GM12878 (cell line): Measurements from ENCODE around the gene PATL2. TPM values are rescaled to one million over a fixed set of nuclear protein-coding genes. Genes with fewer than 3 reads are reported as not detected.

Source experiments
- ATAC-seq: fragments of 200-7000 bp; cut with Tn5 transposase; 3 replicates; pipeline ENCODE4 v1.9.1; 2020; ENCODE audit warnings: mild to moderate bottlenecking, moderate library complexity
- BruUV-seq: library from RNA; stranded (reverse); fragments of 400-500 nt; replicated peaks from 2 replicates; lab custom pipeline; 2021; lab: Mats Ljungman, UMichigan
- CTCF ChIA-PET: fragments of 300-600 bp; sonication (Branson Sonifier 250); formaldehyde crosslinking; extraction: SDS; loops from one replicate; lab custom pipeline; 2021; ENCODE audit warnings: inconsistent platforms; lab: Yijun Ruan, JAX
- POLR2A ChIA-PET: fragments of 350-600 bp; formaldehyde crosslinking; extraction: SDS; loops from one replicate; lab custom pipeline; 2021; ENCODE audit warnings: inconsistent platforms; lab: Charles Lee
- RAD21 ChIA-PET: fragments of 300-600 bp; sonication (Branson Sonifier 250); formaldehyde crosslinking; loops from one replicate; lab custom pipeline; 2023; ENCODE audit warnings: antibody characterized with exemption; ENCODE audit not compliant: unreplicated experiment; lab: Charles Lee
- SMC1A ChIA-PET: fragments of 300-600 bp; sonication (Branson Sonifier 250); formaldehyde crosslinking; loops from one replicate; lab custom pipeline; 2023; ENCODE audit not compliant: unreplicated experiment, uncharacterized antibody; lab: Charles Lee
- DNase-seq: peaks from one replicate; pipeline ENCODE4 v3.0.0-alpha.2; 2011; ENCODE audit warnings: low read depth, low spot score
- FAIRE-seq: peaks from 3 replicates; lab custom pipeline; 2011; peaks lifted over from hg19 to GRCh38; lab: Jason Lieb, UNC
- H2AFZ ChIP-seq: 2 replicates; pipeline ENCODE4 v1.6.0; 2011; ENCODE audit warnings: low read depth, low read length, control low read depth; ENCODE audit not compliant: control insufficient read depth
- H3K27ac ChIP-seq: 2 replicates; pipeline ENCODE4 v1.5.1; 2011; ENCODE audit warnings: control low read depth; ENCODE audit not compliant: control insufficient read depth, insufficient read depth
- H3K27me3 ChIP-seq, 2 experiments: replicated peaks in 1 of 2; 2 replicates each; pipeline versions ENCODE4 v1.6.0 to v1.6.1; 2011; ENCODE audit warnings: low read length in 1 of 2; ENCODE audit not compliant: control insufficient read depth in 2 of 2, insufficient read depth in 2 of 2
- H3K36me3 ChIP-seq, 2 experiments: 2 replicates each; pipeline ENCODE4 v1.5.1; 2011; ENCODE audit warnings: low read length in 1 of 2; ENCODE audit not compliant: control insufficient read depth in 2 of 2, insufficient read depth in 2 of 2
- H3K4me1 ChIP-seq: 2 replicates; pipeline ENCODE4 v1.6.1; 2011; ENCODE audit warnings: mild to moderate bottlenecking, low read length, moderate library complexity, mixed read lengths; ENCODE audit not compliant: control insufficient read depth, insufficient read depth
- H3K4me2 ChIP-seq: 2 replicates; pipeline ENCODE4 v1.6.0; 2011; ENCODE audit warnings: control low read depth; ENCODE audit not compliant: control insufficient read depth, insufficient read depth
- H3K4me3 ChIP-seq: fragments of 200-600 bp; sonication (generic); 2 replicates; pipeline ENCODE4 v1.5.1; 2016
- H3K79me2 ChIP-seq: 2 replicates; pipeline ENCODE4 v1.6.0; 2011; ENCODE audit warnings: low read length; ENCODE audit not compliant: control insufficient read depth, insufficient read depth
- H3K9ac ChIP-seq: 2 replicates; pipeline ENCODE4 v1.8.0; 2011; ENCODE audit warnings: low read length, control low read depth, mixed read lengths; ENCODE audit not compliant: control insufficient read depth, insufficient read depth
- H3K9me3 ChIP-seq: replicated peaks from 3 replicates; pipeline ENCODE4 v1.5.1; 2011; ENCODE audit warnings: mild to moderate bottlenecking, low read length; ENCODE audit not compliant: control insufficient read depth, insufficient read depth
- H4K20me1 ChIP-seq: 2 replicates; pipeline ENCODE4 v1.6.0; 2011; ENCODE audit not compliant: control insufficient read depth, insufficient read depth
- ASH2L ChIP-seq: fragments of 300-600, 200-600 bp; sonication (generic); IDR thresholded peaks from 2 replicates; pipeline ENCODE4 v1.6.1; 2017; ENCODE audit warnings: low read depth, mild to moderate bottlenecking, borderline replicate concordance
- ETV6 ChIP-seq, 2 experiments: fragments of 450-650 bp in 1 of 2; IDR thresholded peaks in 1 of 2; conservative IDR thresholded peaks in 1 of 2; 2 replicates each; pipeline ENCODE4 v1.6.1; 2014; ENCODE audit warnings: antibody characterized with exemption in 1 of 2, borderline replicate concordance in 1 of 2, low read depth in 1 of 2, mild to moderate bottlenecking in 1 of 2, moderate library complexity in 1 of 2
- NBN ChIP-seq: fragments of 450-650 bp; IDR thresholded peaks from 2 replicates; pipeline ENCODE4 v1.6.1; 2016
- PAX5 ChIP-seq: IDR thresholded peaks from 2 replicates; pipeline ENCODE4 v1.6.1; 2011; ENCODE audit warnings: low read depth, low read length, borderline replicate concordance
- ZZZ3 ChIP-seq: IDR thresholded peaks from 2 replicates; pipeline ENCODE4 v1.6.1; 2011; ENCODE audit warnings: low read depth; ENCODE audit not compliant: control insufficient read depth, insufficient read length
- WGBS: methylation state at CpG from one replicate; pipeline ENCODE4 v1.1.6; 2016; ENCODE audit warnings: low lambda C conversion rate; ENCODE audit not compliant: insufficient replicate concordance, insufficient coverage; ENCODE audit errors: missing lambda C conversion rate; 5-methylcytosine and 5-hydroxymethylcytosine counted together
- in situ Hi-C: fragments of 300-500 bp; cut with MboI; formaldehyde crosslinking; loops from 9 replicates; pipeline ENCODE4 v1.14.3; 2018; ENCODE audit warnings: mixed read lengths
- intact Hi-C: fragments of 100-400 bp; cut with micrococcal nuclease; formaldehyde crosslinking; loops from one replicate; pipeline ENCODE4 v1.14.2; 2022; ENCODE audit not compliant: unreplicated experiment
- polyA plus RNA-seq, 11 experiments: library from polyadenylated mRNA; depleted of rRNA in 4 of 11; unstranded in 6 of 11; stranded (reverse) in 5 of 11; fragments of >200 nt; fragmentation: Nextera tagmentation in 4 of 11; fragmentation: Illumina TruSeq in 1 of 11; extraction: Ambion mirVana in 4 of 11; extraction: Trizol in 1 of 11; gene quantifications; 1 replicate in 1 of 11; 2 replicates in 10 of 11; pipeline versions ENCODE4 v1.2.1 to v1.2.3, GENCODE V29; 2011 to 2016; ENCODE audit warnings: inconsistent platforms in 2 of 11, missing spikeins in 2 of 11, low read depth in 1 of 11
- total RNA-seq, 4 experiments: library from RNA; depleted of rRNA in 3 of 4; stranded (reverse); fragments of >200 nt in 3 of 4; fragmentation: Illumina TruSeq in 1 of 4; extraction: Trizol in 1 of 4; gene quantifications; 2 replicates each; pipeline versions ENCODE4 v1.2.1 to v1.2.3, GENCODE V29; 2013 to 2021
- TF ChIP-seq, protein P1 (sequence below): fragments of 450-650 bp; IDR thresholded peaks from 2 replicates; pipeline ENCODE4 v1.6.1; 2017; ENCODE audit warnings: mild to moderate bottlenecking, moderate library complexity
- TF ChIP-seq, protein P2 (sequence below): fragments of 450-650 bp; IDR thresholded peaks from 2 replicates; pipeline ENCODE4 v1.6.1; 2016; ENCODE audit warnings: mild to moderate bottlenecking, moderate library complexity, borderline replicate concordance

PATL2 gene
- total and polyA plus RNA-seq, 10 of the 15 experiments (the other 5 are each of a cell fraction or from before 2014, with no cell fraction given), result 4.2 to 16.2 (median 12.1) TPM

- TF ChIP-seq, protein P1, sequence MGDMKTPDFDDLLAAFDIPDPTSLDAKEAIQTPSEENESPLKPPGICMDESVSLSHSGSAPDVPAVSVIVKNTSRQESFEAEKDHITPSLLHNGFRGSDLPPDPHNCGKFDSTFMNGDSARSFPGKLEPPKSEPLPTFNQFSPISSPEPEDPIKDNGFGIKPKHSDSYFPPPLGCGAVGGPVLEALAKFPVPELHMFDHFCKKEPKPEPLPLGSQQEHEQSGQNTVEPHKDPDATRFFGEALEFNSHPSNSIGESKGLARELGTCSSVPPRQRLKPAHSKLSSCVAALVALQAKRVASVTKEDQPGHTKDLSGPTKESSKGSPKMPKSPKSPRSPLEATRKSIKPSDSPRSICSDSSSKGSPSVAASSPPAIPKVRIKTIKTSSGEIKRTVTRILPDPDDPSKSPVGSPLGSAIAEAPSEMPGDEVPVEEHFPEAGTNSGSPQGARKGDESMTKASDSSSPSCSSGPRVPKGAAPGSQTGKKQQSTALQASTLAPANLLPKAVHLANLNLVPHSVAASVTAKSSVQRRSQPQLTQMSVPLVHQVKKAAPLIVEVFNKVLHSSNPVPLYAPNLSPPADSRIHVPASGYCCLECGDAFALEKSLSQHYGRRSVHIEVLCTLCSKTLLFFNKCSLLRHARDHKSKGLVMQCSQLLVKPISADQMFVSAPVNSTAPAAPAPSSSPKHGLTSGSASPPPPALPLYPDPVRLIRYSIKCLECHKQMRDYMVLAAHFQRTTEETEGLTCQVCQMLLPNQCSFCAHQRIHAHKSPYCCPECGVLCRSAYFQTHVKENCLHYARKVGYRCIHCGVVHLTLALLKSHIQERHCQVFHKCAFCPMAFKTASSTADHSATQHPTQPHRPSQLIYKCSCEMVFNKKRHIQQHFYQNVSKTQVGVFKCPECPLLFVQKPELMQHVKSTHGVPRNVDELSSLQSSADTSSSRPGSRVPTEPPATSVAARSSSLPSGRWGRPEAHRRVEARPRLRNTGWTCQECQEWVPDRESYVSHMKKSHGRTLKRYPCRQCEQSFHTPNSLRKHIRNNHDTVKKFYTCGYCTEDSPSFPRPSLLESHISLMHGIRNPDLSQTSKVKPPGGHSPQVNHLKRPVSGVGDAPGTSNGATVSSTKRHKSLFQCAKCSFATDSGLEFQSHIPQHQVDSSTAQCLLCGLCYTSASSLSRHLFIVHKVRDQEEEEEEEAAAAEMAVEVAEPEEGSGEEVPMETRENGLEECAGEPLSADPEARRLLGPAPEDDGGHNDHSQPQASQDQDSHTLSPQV, result no peak
- TF ChIP-seq NBN, result no peak
Measured at GRCh38 chr15:44727485-44728231, 16.5 kb upstream of the PATL2 start (continued).

GRCh38 chr15:44726568-44727484, 15.7 kb upstream of the PATL2 start:
- H3K9me3 ChIP-seq, result no peaks in the 10 kb centered on the region
- ATAC-seq (peak; percentile 55), DNase-seq (peak; percentile 97), FAIRE-seq (peak; percentile 81)
- peak overlapping the region; percentile 85 for H3K4me2 ChIP-seq
- RAD21 ChIA-PET, result interaction anchor here (0.5 to 19.7 kb wide), 7 partner anchors 10 to 190 kb away, joined by 3 to 680 read pairs (median 8); partner anchors contain the start of genes B2M, EIF3J, PATL2 and SPG11
- H3K9ac ChIP-seq, result peak overlapping the region; percentile 82
- POLR2A ChIA-PET, result interaction anchor here (0.5 to 24.8 kb wide), 8 partner anchors 6 to 918 kb away, joined by 3 to 718 read pairs (median 13); partner anchors contain the start of genes B2M, PATL2, SPG11 and TRIM69
- H3K4me3 ChIP-seq, result peak overlapping the region; percentile 66
- H3K4me1 ChIP-seq, result peaks cover 36% of the 10 kb centered on the region
- in situ Hi-C loops, result loop anchor here (10.0 kb wide), 1 partner anchor 932 kb away; the partner anchor contains the start of gene SERF2
- 0% methylated on average over 5 of the region's 5 CpGs for WGBS
- H3K27me3 ChIP-seq, result no peaks in the 10 kb centered on the region
- SMC1A ChIA-PET, result interaction anchor here (0.6 to 16.1 kb wide), 7 partner anchors 10 to 326 kb away, joined by 3 to 637 read pairs (median 4); partner anchors contain the start of genes B2M, PATL2, SPG11 and TRIM69
- H4K20me1 ChIP-seq, result no peaks in the 10 kb centered on the region
- peaks cover 73% of the 10 kb centered on the region for H3K79me2 ChIP-seq
- CTCF ChIA-PET, result interaction anchor here (0.7 to 8.1 kb wide), 5 partner anchors 10 to 879 kb away, joined by 3 to 153 read pairs (median 63); partner anchors contain the start of genes B2M, PATL2, SPG11 and TRIM69
- peaks cover 0 to 7% of the 10 kb centered on the region in 2 experiments; a peak in 3 of 4 replicates for H3K36me3 ChIP-seq
- BruUV-seq, result TSS peak; percentile 39
- H2AFZ ChIP-seq, result no peak overlapping the region
- intact Hi-C loops, result loop anchor here (1.0 to 2.0 kb wide), 2 partner anchors 16 to 156 kb away; partner anchors contain the start of genes B2M and PATL2
- peak overlapping the region; percentile 99 for H3K27ac ChIP-seq
- TF ChIP-seq, protein P2, sequence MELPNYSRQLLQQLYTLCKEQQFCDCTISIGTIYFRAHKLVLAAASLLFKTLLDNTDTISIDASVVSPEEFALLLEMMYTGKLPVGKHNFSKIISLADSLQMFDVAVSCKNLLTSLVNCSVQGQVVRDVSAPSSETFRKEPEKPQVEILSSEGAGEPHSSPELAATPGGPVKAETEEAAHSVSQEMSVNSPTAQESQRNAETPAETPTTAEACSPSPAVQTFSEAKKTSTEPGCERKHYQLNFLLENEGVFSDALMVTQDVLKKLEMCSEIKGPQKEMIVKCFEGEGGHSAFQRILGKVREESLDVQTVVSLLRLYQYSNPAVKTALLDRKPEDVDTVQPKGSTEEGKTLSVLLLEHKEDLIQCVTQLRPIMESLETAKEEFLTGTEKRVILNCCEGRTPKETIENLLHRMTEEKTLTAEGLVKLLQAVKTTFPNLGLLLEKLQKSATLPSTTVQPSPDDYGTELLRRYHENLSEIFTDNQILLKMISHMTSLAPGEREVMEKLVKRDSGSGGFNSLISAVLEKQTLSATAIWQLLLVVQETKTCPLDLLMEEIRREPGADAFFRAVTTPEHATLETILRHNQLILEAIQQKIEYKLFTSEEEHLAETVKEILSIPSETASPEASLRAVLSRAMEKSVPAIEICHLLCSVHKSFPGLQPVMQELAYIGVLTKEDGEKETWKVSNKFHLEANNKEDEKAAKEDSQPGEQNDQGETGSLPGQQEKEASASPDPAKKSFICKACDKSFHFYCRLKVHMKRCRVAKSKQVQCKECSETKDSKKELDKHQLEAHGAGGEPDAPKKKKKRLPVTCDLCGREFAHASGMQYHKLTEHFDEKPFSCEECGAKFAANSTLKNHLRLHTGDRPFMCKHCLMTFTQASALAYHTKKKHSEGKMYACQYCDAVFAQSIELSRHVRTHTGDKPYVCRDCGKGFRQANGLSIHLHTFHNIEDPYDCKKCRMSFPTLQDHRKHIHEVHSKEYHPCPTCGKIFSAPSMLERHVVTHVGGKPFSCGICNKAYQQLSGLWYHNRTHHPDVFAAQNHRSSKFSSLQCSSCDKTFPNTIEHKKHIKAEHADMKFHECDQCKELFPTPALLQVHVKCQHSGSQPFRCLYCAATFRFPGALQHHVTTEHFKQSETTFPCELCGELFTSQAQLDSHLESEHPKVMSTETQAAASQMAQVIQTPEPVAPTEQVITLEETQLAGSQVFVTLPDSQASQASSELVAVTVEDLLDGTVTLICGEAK, result 0 out of 2 replicates have a peak, but pooled peaks have one; percentile 18
- TF ChIP-seq PAX5, result peak; percentile 69; the same call in 1 of the 2 replicates
- TF ChIP-seq ZZZ3, result no peak
- no peak for TF ChIP-seq ASH2L
- peak in 1 of 2 experiments; percentile 70; a peak in 2 of 4 replicates for TF ChIP-seq ETV6 (conservative IDR thresholded peaks at IDR 0.05 in 1 of 2, IDR thresholded peaks at IDR 0.05 in 1 of 2; ENCODE audit: borderline replicate concordance in 1 of 2, low read depth in 1 of 2)
